OCI-LY1 (cell line): ENCODE measurements around the gene ANKRD36C.
"Not testable (repeated sequence)": the region's sequence is repeated elsewhere in the genome, so short reads cannot be mapped to it uniquely, and the experiment has no call there.

Experiments used
- EZH2 ChIP-seq: fragments of 200-600 bp; sonication (generic), shearing (Covaris generic); IDR thresholded peaks from 2 replicates; pipeline ENCODE4 v1.8.0; 2017; ENCODE audit warnings: borderline replicate concordance, mixed run types, mild to moderate bottlenecking, antibody characterized with exemption, low read length, moderate library complexity, mixed read lengths
- TF ChIP-seq, protein P1 (sequence below): fragments of 200-600 bp; sonication (generic), shearing (Covaris generic); IDR thresholded peaks from 2 replicates; pipeline ENCODE4 v1.5.1; 2017; ENCODE audit warnings: mild to moderate bottlenecking, antibody characterized with exemption, low read length, moderate library complexity, mixed read lengths

DNA sequence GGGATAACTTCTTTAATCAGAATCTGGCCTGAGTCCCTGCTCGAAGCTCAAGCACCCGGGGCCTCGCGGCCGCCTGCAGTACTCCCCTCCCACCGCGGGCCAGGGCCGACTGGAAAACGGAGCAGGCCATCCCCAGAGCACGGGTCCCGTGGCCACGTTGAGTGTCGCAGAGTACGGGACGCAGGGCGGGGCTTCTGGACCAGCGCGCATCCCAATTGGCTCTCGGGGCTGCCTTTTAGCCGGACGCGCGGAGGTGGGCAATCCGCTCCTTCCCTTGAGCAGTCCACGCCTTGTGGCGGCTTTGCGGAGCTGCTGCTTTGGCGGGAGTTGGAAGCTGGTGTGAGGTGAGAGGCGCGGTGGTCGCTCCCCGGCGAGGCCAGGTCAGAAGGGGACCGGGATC is 202.2 kb downstream of the ANKRD36C start:
- TF ChIP-seq, protein P1, sequence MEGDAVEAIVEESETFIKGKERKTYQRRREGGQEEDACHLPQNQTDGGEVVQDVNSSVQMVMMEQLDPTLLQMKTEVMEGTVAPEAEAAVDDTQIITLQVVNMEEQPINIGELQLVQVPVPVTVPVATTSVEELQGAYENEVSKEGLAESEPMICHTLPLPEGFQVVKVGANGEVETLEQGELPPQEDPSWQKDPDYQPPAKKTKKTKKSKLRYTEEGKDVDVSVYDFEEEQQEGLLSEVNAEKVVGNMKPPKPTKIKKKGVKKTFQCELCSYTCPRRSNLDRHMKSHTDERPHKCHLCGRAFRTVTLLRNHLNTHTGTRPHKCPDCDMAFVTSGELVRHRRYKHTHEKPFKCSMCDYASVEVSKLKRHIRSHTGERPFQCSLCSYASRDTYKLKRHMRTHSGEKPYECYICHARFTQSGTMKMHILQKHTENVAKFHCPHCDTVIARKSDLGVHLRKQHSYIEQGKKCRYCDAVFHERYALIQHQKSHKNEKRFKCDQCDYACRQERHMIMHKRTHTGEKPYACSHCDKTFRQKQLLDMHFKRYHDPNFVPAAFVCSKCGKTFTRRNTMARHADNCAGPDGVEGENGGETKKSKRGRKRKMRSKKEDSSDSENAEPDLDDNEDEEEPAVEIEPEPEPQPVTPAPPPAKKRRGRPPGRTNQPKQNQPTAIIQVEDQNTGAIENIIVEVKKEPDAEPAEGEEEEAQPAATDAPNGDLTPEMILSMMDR = not testable (repeated sequence)
- TF ChIP-seq EZH2 = not testable (repeated sequence)
